ENCODE results near the gene TMEM178B. TPM values are rescaled to one million over a fixed set of nuclear protein-coding genes. Genes with fewer than 3 reads are reported as not detected.

The TMEM178B gene
- total RNA-seq, 1 experiment from 2014 or later: not detected

DNA sequence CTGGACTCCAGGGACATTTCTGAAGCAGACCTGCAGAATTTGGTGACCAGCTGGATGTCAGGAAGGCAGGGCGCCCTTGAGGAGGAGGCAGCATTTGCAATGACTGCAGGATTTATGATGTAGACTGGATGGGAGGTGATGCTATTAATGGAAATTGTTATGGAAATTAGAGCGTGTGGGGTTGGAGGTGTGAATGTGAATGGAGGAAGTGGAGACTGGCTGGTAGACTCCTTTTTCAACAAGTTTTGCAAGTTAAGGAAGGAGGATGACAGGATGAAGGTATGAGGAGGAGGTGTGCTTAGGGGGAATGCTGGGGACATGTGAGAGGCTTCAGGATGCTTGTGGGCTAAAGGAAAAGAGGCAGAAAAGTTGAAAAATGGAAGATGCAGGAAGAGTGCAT, 137.0 kb downstream of the TMEM178B start:
- H3K9me3 ChIP-seq (ENCODE audit: insufficient read depth, low read depth): no peaks in the 10 kb centered on the region
- ChIA-PET CTCF (no interaction called here), POLR2A (ENCODE audit: unreplicated experiment) (no interaction called here)
- H3K79me2 ChIP-seq (ENCODE audit: low read depth): no peaks in the 10 kb centered on the region
- TF ChIP-seq, protein P1, sequence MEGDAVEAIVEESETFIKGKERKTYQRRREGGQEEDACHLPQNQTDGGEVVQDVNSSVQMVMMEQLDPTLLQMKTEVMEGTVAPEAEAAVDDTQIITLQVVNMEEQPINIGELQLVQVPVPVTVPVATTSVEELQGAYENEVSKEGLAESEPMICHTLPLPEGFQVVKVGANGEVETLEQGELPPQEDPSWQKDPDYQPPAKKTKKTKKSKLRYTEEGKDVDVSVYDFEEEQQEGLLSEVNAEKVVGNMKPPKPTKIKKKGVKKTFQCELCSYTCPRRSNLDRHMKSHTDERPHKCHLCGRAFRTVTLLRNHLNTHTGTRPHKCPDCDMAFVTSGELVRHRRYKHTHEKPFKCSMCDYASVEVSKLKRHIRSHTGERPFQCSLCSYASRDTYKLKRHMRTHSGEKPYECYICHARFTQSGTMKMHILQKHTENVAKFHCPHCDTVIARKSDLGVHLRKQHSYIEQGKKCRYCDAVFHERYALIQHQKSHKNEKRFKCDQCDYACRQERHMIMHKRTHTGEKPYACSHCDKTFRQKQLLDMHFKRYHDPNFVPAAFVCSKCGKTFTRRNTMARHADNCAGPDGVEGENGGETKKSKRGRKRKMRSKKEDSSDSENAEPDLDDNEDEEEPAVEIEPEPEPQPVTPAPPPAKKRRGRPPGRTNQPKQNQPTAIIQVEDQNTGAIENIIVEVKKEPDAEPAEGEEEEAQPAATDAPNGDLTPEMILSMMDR (conservative IDR thresholded peaks at IDR 0.05): no peak
- no peak for TF ChIP-seq EZH2 (IDR thresholded peaks at IDR 0.05; ENCODE audit: low read depth)
- no TSS peak for BruUV-seq (replicated peaks)
- no peaks in the 10 kb centered on the region for H3K36me3 ChIP-seq (ENCODE audit: low read depth)
- H3K27me3 ChIP-seq (ENCODE audit: insufficient read depth, low read depth): peaks cover 83% of the 10 kb centered on the region
- H3K4me2 ChIP-seq: no peak overlapping the region
- no peaks in the 10 kb centered on the region for H3K4me1 ChIP-seq (replicated peaks; ENCODE audit: insufficient read depth)
- H4K20me1 ChIP-seq (ENCODE audit: insufficient read depth): no peaks in the 10 kb centered on the region
- no peak overlapping the region for H3K4me3 ChIP-seq
- no peaks in the 10 kb centered on the region for H3F3A ChIP-seq (ENCODE audit: insufficient read depth, low read depth)
- DNase-seq: no peak
- H2AFZ ChIP-seq: no peak overlapping the region
- H3K9me2 ChIP-seq (ENCODE audit: insufficient read depth): no peaks in the 10 kb centered on the region
- no peak overlapping the region for H3K27ac ChIP-seq
- intact Hi-C loops (cut with micrococcal nuclease; ENCODE audit: unreplicated experiment): no loop called here

DNA sequence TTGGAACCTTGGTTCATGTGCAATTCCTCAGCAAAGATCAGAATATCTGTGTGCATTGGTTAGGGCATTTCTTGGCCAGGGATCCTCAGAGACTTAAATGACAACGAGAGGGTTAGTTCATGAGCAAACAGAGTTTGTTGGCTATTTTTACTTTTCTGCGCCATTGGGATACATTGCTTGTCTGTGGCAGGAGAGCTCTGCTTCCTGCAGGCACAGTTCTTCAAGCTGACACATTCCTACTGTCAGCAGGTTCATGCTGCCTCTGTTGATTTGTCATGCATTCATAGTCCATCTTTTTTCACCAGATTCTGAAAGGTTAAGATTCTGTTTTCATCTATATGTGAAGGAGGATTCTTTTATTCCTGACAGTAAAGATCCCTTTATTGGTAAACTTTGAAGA, 139.4 kb downstream of the TMEM178B start:
- no peak overlapping the region for H3K4me3 ChIP-seq
- POLR2A ChIA-PET (ENCODE audit: unreplicated experiment): no interaction called here
- H3K79me2 ChIP-seq (ENCODE audit: low read depth): no peaks in the 10 kb centered on the region
- BruUV-seq (replicated peaks): no TSS peak
- no peaks in the 10 kb centered on the region for H3K9me3 ChIP-seq (ENCODE audit: insufficient read depth, low read depth)
- no peak overlapping the region for H3K4me2 ChIP-seq
- intact Hi-C loops (cut with micrococcal nuclease; ENCODE audit: unreplicated experiment): no loop called here
- no peaks in the 10 kb centered on the region for H3F3A ChIP-seq (ENCODE audit: insufficient read depth, low read depth)
- no peaks in the 10 kb centered on the region for H3K36me3 ChIP-seq (ENCODE audit: low read depth)
- H3K27me3 ChIP-seq (ENCODE audit: insufficient read depth, low read depth): peaks cover 95% of the 10 kb centered on the region
- no peak for TF ChIP-seq EZH2 (IDR thresholded peaks at IDR 0.05; ENCODE audit: low read depth)
- no peak for DNase-seq
- H3K27ac ChIP-seq: no peak overlapping the region
- no peak overlapping the region for H2AFZ ChIP-seq
- H3K4me1 ChIP-seq (replicated peaks; ENCODE audit: insufficient read depth): no peaks in the 10 kb centered on the region
- H3K9me2 ChIP-seq (ENCODE audit: insufficient read depth): no peaks in the 10 kb centered on the region
- CTCF ChIA-PET: no interaction called here
- H4K20me1 ChIP-seq (ENCODE audit: insufficient read depth): no peaks in the 10 kb centered on the region

DNA sequence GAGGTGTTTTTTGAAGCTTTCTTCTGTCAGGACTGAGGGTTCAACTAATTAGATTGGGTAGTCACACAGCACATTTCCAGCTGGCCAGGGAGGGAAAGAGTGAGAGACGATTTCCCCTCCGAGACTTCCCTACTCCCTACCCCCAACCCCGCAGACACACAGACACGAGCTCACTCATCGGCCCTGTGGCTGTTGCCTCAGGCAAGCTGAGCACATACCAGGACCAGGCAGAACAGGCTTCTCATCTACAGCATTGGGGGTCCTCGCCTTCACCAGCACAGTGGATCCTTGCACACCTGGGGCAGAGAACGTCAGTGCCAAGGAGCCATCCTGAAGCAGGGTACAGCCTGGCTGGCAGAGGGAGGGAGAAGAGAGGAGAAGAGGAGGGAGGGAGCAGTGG, 144.1 kb downstream of the TMEM178B start:
- Histone ChIP-seq H3K4me2 (no peak overlapping the region), H3K4me1 (replicated peaks; ENCODE audit: insufficient read depth) (no peaks in the 10 kb centered on the region), H3K27ac (no peak overlapping the region), H3K27me3 (ENCODE audit: insufficient read depth, low read depth) (peaks cover 55% of the 10 kb centered on the region), H3K79me2 (ENCODE audit: low read depth) (no peaks in the 10 kb centered on the region), H2AFZ (no peak overlapping the region), H3K4me3 (no peak overlapping the region), H4K20me1 (ENCODE audit: insufficient read depth) (no peaks in the 10 kb centered on the region), H3K36me3 (ENCODE audit: low read depth) (no peaks in the 10 kb centered on the region), H3F3A (ENCODE audit: insufficient read depth, low read depth) (no peaks in the 10 kb centered on the region), H3K9me3 (ENCODE audit: insufficient read depth, low read depth) (no peaks in the 10 kb centered on the region), H3K9me2 (ENCODE audit: insufficient read depth) (no peaks in the 10 kb centered on the region)
- DNase-seq: no peak
- CTCF ChIA-PET: no interaction called here
- intact Hi-C loops (cut with micrococcal nuclease; ENCODE audit: unreplicated experiment): no loop called here
- no TSS peak for BruUV-seq (replicated peaks)
- POLR2A ChIA-PET (ENCODE audit: unreplicated experiment): no interaction called here
- no peak for TF ChIP-seq EZH2 (IDR thresholded peaks at IDR 0.05; ENCODE audit: low read depth)
- TF ChIP-seq, protein P1 (conservative IDR thresholded peaks at IDR 0.05): no peak

DNA sequence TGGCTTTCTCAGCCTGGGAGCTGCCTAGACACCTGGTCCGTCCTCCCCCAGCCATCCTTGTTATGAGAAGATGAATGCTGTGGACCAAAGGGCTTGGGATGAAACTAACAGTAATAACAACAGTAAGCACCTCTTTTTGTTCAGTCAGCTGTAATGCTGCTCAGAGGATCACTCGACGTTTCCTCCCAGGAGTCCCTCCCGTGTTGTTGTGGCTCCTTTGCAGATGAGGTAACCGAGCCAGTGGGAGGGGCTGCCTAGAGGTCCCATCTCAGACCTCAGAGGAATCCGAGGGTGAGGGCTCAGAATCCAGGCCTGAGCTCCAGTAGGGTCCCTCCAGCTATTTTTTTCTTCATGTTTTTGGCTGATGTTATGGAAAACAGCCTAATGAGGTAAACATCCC, 145.1 kb downstream of the TMEM178B start:
- Histone ChIP-seq H4K20me1 (ENCODE audit: insufficient read depth) (no peaks in the 10 kb centered on the region), H3K27me3 (ENCODE audit: insufficient read depth, low read depth) (peaks cover 45% of the 10 kb centered on the region; the same call in 1 of the 2 replicates), H3K9me3 (ENCODE audit: insufficient read depth, low read depth) (no peaks in the 10 kb centered on the region), H3K79me2 (ENCODE audit: low read depth) (no peaks in the 10 kb centered on the region), H3K27ac (no peak overlapping the region), H3F3A (ENCODE audit: insufficient read depth, low read depth) (no peaks in the 10 kb centered on the region), H3K36me3 (ENCODE audit: low read depth) (no peaks in the 10 kb centered on the region), H3K9me2 (ENCODE audit: insufficient read depth) (no peaks in the 10 kb centered on the region), H3K4me3 (no peak overlapping the region), H3K4me2 (no peak overlapping the region), H2AFZ (no peak overlapping the region), H3K4me1 (replicated peaks; ENCODE audit: insufficient read depth) (no peaks in the 10 kb centered on the region)
- no peak for DNase-seq
- intact Hi-C loops (cut with micrococcal nuclease; ENCODE audit: unreplicated experiment): no loop called here
- no TSS peak for BruUV-seq (replicated peaks)
- POLR2A ChIA-PET (ENCODE audit: unreplicated experiment): no interaction called here
- CTCF ChIA-PET: interaction anchor here (0.6 kb wide), 1 partner anchor 860 kb away, joined by 7 read pairs; no protein-coding TSS in a partner anchor
- TF ChIP-seq, protein P1 (conservative IDR thresholded peaks at IDR 0.05): no peak
- no peak for TF ChIP-seq EZH2 (IDR thresholded peaks at IDR 0.05; ENCODE audit: low read depth)

Data from PC-9 (cell line).